Neural cell (in vitro differentiated cells): Measurements from ENCODE around the gene PRDM13.

Experiments used
- CTCF ChIP-seq: fragments of 450-650 bp; IDR thresholded peaks from 2 replicates; pipeline ENCODE4 v1.5.1; 2014; ENCODE audit warnings: antibody characterized with exemption, mild to moderate bottlenecking, moderate library complexity; ENCODE audit not compliant: poor library complexity, severe bottlenecking
- EZH2 ChIP-seq: fragments of 200-600, 300-800 bp; shearing (Covaris generic), sonication (generic); IDR thresholded peaks from 2 replicates; pipeline ENCODE4 v1.6.1; 2014; ENCODE audit warnings: antibody characterized with exemption, low read length, borderline replicate concordance, mild to moderate bottlenecking; ENCODE audit not compliant: insufficient read depth, poor library complexity, severe bottlenecking
- POLR2AphosphoS5 ChIP-seq: IDR thresholded peaks from 2 replicates; pipeline ENCODE4 v1.6.1; 2012
- REST ChIP-seq: IDR thresholded peaks from 2 replicates; pipeline ENCODE4 v1.6.1; 2012; ENCODE audit warnings: borderline replicate concordance
- SMC3 ChIP-seq: fragments of 450-650 bp; conservative IDR thresholded peaks from 2 replicates; pipeline ENCODE4 v1.6.1; 2014; ENCODE audit warnings: antibody characterized with exemption, mild to moderate bottlenecking, moderate library complexity; ENCODE audit not compliant: poor library complexity
- TAF1 ChIP-seq: IDR thresholded peaks from 2 replicates; pipeline ENCODE4 v1.6.1; 2012; ENCODE audit warnings: low read depth

- TF ChIP-seq CTCF (no peak), POLR2AphosphoS5 (no peak), EZH2 (no peak), REST (no peak), SMC3 (no peak), TAF1 (no peak)
Measured at GRCh38 chr6:99608059-99608885, 1.6 kb downstream of the PRDM13 start.
